HG03095 (cell line): ENCODE measurements around the gene MYB.

Experiments
- ATAC-seq: cut with Tn5 transposase; IDR thresholded peaks from one replicate; pipeline ENCODE4 v1.9.1; 2021; ENCODE audit warnings: moderate library complexity; ENCODE audit not compliant: unreplicated experiment

Gene MYB

DNA sequence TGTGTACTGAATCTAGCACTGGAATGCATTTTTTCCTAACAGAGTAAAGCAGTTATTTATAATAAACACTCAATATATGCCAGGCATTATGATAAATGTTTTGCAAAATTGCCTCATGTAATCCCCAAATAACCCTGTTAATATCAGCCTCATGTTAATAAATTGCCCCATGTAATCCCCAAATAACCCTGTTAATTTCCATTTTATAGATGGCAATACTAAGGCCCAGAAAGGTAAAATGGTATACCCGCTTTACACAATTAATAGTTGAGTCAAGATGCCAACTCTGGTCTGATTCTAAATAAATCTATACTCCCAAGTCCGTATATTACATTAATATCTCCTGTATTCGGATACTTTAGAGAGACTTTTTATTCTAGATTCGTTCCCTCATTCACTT lies 6.3 kb downstream of the MYB start:
- no peak for ATAC-seq

DNA sequence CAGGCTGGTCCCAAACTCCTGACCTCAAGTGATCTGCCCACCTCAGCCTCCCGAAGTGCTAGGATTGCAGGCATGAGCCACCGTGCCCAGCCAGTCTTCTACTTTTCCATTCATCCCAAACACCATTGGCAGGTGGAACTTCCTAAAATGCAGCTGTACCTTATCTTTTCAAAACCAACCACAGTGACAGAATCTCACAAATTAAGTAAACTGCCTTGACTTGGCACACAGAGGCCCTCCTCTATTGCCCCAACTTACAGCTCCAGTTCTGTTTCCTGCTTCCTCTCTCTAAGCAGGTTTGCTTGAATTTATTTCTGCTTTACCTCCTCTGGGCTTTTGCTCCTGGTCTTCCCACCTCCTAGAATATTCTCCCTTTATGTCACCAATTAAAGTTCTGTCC lies 7.6 kb downstream of the MYB start:
- no peak for ATAC-seq

DNA sequence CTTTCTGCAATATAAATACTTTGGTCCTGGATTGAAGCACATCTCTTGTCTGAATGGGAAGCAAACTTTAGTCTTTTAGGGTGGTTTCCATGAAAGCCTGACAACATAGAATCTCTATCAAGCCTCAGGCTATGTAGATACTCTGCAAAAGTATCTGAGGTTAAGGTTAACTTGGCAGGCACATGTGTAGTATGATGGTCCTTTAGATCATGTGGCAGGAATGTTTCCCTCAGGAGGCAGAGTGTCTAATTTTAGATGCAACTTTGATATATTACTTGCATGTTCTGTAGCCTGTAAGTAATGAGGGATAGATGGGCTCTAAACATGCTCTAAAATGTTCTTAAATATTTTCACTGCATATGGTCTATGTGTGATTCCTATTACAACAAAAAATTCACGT lies 8.2 kb downstream of the MYB start:
- no peak for ATAC-seq

DNA sequence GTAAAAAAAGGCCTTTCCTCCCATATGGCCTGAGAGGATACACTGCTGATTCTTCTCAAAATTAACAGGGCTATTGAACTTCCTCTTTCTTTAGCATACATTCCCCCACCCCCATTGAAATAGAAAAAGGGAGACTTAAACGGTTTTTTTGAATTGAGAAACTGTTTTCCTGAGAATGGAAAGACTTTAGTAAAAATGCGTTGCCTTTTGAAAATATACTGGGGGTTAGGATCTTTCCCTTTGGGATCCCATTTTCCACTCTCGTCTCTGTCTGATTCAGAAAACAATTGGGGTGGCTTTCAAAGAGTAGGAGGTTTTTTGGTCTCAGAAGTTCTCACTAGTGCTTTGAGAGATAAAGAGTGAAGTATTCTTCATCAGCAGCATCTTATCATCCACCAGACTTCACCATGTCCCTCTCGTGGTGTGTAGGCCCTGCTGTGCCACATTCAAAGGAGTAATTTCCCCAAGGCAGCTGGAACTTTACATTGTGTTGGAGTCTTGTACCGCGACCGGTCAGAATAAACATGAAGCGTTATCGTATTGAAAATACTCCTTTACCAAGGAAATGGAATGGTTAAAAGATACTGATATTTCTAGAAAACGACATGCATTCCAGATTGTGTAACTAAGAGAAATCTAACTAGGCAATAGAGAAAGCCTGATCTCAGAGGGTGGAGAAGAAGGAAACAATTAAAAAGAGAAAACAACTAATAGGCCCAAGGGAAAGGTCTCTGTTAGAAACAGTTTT lies 10.6 kb downstream of the MYB start:
- no peak for ATAC-seq

DNA sequence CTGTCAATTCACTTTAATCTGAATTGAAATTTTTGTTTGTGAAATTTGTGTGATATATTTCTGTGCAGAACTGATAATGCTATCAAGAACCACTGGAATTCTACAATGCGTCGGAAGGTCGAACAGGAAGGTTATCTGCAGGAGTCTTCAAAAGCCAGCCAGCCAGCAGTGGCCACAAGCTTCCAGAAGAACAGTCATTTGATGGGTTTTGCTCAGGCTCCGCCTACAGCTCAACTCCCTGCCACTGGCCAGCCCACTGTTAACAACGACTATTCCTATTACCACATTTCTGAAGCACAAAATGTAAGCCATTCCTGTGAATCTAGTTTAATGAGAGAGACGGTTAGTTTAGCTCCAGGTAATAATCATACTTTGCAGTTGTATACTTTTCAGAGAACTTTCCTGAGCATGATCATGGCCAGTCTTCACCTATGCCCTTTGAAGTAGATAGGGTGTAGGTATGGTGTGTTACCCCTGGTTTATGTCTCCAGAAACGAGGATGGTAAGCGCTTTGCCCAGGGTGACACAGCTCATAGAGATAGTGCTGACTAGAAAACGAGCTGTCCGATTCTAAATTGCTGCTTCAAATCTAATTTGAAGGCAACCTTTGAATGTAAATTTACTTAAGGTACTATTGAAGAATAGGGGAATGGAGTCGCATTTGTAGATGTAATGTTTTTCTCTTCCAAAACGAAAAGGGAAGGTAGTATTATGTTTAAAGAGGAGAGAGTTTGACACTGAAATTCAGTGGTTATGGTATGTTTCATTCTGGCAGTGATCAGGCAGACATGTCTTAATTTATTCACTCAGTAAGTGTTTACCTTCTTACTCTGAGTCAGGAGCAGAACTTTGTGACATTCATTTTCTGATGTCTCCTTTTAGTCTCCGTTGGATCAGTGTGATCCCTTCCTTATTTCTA lies 11.4 kb downstream of the MYB start:
- ATAC-seq: no peak

DNA sequence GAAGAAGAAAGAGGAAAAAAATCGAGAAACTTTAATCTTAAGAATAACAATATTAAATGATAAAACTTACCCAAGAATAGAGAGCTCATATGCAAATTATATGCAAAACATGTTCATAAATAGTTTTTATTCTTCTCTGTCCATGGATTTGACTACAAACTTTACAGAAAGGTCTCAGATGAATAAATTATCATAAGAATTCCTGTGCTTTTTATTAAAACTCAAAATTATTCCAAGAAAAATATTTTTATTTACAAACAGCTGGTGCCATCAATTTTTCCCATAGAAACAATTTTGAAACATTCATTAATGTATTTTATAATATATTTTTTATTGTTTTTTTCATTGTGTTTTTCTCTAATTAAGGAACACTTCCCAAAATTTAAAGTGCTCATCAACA lies 12.1 kb downstream of the MYB start:
- no peak for ATAC-seq

DNA sequence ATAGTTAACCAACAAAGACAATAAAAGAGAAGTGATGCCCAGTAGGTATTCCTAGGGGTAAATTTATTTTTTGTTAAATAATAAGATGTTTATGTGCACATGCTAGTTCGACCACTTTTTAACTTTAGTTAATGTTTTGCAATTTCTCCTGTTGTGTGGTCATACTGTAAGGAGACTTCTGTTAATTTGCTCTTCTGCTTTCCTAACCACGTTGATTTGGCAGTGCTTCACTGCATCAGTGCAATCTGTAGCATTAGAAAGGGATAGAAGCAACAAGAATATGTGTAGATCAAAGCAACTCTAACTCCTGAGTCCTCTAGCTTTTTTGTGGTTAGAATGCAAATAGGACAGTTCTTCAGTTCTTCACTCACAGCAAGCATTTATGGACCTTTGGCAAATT lies 13.9 kb downstream of the MYB start:
- no peak for ATAC-seq

DNA sequence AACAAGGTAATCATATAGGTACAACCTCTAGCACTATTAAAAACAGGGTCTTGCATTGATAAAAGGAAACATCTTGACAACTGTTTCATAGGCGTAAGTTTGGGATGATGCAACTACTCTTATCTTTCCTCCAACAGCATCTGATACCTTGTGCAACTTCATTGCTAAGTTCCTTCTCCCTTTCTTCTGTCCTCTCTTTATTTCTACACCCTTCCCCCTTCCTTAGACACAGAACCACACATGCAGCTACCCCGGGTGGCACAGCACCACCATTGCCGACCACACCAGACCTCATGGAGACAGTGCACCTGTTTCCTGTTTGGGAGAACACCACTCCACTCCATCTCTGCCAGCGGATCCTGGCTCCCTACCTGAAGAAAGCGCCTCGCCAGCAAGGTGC lies 14.4 kb downstream of the MYB start:
- no peak for ATAC-seq

DNA sequence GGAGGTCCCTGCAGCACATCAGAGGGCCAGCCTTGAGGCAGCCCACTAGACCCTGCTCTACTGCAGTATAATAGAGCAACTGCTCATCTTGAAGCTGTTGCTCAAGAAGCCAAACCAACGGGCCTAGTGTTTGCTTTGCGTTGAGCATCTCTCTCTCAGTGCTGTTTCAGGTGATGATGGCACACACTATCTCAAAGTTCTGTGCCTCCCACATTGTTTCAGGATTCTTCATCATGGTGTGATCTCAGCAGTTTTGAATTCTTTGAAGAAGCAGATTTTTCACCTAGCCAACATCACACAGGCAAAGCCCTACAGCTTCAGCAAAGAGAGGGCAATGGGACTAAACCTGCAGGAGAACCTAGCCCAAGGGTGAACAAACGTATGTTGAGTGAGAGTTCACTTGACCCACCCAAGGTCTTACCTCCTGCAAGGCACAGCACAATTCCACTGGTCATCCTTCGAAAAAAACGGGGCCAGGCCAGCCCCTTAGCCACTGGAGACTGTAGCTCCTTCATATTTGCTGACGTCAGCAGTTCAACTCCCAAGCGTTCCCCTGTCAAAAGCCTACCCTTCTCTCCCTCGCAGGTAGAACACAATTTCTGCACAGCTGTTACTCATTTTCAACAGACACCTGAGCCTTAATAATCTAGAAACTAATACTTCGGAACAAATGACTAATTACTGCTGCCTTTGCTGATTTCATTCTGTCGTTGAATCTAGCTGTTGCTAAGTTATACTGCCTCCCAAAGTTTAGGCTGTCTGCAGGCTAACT lies 15.8 kb downstream of the MYB start:
- no peak for ATAC-seq

DNA sequence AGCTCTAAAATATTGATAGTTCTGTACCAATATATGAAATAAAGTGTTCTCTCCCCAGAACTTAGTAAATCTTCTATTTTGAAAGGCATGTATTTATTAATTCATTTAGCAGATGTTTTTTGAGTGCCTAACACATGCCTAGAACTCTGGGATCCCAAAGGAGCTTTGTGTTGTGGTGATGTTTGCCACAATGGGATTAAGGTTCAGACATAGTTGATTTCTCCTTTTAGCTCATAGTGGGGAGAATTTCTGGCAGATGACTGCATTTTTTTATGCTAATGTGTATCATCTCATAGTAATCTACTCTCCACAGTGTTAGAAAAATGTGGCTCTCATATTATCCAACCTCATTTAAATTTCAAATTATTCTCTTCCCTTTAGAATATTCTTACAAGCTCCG lies 21.7 kb downstream of the MYB start:
- ATAC-seq: no peak

DNA sequence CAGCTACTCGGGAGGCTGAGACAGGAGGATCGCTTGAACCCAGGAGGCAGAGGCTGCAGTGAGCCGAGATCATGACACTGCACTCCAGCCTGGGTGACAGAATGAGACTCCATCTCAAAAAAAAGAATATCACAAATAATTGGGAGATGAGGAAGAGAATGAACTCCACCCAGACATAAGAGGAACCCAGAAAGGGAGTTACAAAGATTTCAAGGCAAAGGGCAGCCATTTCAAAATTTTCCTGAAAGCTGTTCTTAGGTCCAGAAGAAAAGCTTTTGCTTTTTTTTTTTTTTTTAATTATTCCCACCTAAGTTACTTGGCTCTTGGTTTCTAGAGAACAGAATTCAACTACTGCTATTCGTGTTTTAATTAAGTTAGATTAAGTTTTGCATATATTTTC lies 23.8 kb downstream of the MYB start:
- ATAC-seq: no peak

DNA sequence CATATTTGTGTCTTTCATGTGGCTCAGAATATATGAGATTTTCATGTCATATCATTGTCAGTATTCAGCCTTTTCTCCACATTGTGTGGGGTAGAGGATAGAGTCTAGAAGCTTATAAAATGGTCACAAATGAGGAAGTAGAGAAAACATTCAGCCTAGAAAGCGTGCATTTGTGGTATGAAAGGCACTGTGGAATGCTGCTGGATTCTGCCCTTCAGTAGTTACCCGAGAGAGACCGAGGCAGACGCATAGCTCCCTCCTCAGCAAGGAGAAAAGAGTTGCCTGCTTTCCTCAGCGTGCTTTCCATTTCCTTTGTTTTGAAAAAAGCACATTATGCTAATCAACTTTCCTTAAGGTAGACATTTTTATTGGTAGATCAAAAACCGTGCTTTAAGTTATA lies 28.7 kb downstream of the MYB start:
- no peak for ATAC-seq

DNA sequence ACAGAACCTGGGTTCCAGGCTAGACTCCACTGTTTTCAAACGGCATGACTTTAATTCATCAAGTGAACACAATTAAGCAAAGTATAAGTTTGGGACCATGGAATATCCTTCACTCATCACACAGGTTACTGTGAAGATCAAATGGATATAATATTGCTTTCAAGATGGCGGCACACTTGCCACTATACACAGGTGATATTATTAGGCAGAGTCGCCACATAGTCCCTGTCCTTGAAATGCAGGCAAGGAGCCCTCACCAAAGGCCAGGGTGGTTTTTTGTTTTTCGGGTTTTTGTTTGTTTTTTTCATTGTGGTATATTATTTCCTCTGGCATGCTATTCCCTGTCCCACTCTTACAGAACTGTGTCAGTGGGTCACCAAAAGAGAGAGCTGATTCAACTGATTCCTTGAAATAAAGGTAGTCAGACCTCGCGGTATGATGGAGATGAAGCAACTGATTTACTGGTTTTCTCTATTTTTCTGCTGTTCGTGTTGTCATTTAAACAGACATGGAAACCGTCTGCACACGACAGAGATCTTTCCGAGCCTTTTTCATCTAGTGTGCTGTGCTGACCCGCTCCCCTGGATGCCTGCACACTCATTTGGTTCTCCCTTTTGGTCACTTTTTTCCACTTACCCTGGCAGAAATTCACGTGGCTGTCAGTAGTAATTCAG lies 29.7 kb downstream of the MYB start:
- no peak for ATAC-seq

DNA sequence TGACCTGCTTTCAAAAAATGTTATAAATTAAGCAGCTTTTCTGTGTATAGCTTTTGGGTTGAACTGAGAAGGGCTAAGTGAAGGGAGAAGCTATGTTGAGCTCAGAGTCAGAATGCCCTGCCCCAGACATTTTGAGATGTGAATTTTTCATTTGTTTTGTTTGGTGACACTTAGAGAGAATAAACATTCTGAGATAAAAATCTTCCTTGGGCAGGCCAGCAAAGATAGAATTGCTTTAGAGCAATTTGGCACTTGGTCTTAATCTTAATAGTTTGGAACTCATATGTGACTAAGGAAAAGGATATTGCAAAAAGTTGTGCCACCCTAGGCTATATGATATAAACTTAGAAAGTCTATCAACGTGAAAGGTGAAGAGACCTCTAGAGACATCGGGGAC lies 30.2 kb downstream of the MYB start:
- ATAC-seq: no peak

DNA sequence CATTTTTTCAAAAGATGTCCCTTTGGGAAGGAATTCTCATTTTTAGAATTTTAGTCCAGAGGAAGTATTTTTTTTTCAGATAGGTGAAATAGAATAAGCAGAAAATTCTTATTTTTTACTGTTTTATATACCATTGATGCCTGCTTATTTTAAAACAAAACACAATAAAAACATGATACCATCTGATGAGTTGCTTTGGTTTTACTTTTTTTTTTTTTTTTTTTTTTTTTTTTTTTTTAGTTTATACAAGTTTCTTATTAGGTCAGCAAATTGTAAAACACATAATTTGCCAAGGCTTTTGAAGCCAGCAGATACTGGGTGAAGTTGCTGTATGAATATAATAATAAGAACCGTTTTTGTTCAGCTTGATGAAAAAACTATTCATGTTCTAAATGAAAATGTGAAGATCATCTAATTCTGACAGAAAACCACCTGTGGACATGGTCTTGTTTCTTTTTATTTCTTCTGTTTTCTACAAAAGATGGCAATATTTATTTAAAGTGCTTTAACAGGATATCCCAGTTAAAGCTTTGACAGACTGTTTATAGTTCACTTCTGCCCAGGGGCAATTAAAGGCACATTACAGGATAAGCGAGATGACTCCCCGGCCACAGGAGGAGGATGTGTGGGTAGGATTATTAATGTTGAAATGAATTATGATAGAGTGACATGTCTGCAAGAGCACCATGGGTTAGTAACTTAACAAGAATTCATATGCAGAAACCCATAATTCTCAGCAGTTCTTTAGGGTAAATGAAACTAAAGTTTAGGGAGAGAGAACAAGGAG lies 31.1 kb downstream of the MYB start:
- no peak for ATAC-seq

DNA sequence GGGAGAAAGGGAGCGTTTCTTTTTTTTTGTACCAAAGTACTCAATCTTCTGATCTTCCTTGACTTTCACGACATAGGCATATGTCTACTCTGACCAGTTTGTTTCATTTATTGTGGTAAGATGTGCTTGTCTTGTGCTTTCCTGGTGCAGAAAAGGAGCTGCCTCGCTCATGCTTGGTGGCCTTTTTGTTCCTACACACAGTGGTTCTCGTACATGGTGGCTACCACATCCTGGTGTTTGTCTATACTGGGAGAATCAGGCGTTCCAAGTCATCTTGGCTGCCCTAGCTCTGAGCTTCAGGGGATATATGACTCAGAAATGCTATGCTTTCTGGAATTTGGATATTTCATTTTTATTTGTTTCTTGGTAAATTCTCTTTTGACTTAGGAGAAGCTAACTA lies 31.8 kb downstream of the MYB start:
- ATAC-seq: no peak

DNA sequence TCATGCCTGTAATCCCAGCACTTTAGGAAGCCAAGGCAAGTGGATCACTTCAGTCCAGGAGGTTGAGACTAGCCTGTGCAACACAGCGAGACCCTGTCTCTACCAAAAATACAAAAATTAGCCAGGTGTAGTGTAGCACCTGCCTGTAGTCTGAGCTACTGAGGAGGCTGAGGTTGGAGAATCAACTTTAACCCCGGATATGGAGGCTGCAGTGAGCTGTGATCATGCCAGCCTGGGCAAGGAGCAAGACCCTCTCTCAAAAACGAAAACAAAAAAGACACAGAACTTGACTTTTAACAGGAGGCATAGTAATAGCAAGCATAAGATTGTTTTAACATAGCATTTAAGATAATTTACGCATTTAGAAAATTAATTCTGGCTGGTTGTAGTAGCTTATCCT lies 32.5 kb downstream of the MYB start:
- ATAC-seq: no peak

DNA sequence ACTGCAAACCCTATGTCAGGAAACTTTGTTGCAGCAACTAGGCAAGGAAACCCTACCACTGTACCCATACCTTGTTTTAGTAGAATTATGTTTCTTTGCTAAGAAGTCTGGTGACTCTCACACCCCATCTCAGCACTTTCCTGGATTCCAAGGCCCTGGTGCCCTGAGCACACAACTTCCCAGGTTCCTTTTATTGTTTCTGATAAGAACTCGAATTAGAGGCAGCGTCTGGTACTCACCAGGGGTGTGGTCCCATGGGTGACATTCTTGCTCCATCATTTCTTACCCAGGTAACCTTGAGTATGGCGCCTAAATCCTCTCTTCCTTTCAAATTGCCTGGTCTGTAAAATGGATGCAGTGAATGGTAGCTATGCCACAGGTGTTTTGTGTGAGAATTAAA lies 34.1 kb downstream of the MYB start:
- ATAC-seq: no peak

DNA sequence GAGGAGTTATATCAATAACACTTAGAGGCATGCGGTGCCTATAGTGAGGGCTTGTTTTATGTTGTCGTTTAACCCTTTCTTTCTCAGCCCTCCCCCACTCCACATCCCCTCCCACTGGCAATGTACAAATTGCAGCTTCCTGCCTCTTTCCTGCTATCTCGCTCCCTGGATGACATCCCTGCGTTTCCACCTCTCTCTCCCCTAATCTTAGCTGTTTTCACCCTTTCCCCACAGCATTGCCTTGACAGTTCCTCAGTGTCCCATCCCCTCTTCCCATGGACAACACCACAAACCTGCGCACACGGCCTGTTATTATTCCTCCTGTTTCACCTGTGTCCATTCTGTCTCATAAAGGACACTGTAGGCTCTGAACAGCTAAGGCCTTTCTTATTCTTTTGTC lies 34.5 kb downstream of the MYB start:
- no peak for ATAC-seq

DNA sequence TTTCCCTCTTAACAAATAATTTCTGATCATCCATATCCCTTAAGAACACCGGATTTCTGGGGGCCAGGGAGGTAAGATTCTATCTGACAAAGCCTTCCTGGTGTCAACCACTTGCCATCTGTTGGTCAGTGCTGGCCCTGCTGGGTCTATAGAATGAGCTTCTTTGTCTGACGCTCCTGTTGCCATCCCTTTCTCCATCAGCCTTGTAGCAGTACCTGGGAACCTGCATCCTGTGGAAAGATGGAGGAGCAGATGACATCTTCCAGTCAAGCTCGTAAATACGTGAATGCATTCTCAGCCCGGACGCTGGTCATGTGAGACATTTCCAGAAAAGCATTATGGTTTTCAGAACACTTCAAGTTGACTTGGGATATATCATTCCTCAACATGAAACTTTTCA lies 36.6 kb downstream of the MYB start:
- ATAC-seq: no peak
